ENCODE measurements around the gene GOLT1A. TPM values are rescaled to one million over a fixed set of nuclear protein-coding genes. Genes with fewer than 3 reads are reported as not detected.

The GOLT1A gene
- total RNA-seq, 1 donor from 2014 or later, result 0.50 TPM

- peak overlapping the region; percentile 77 for H3K27ac ChIP-seq (ENCODE audit: low read depth, low read length)
- Mint-ChIP-seq H3K27ac (ENCODE audit: unreplicated experiment) (peak overlapping the region; percentile 66), H3K36me3 (ENCODE audit: low read depth, unreplicated experiment) (peaks cover 2% of the 10 kb centered on the region), H3K4me1 (ENCODE audit: low read depth, unreplicated experiment) (peaks cover 35% of the 10 kb centered on the region), H3K4me3 (ENCODE audit: unreplicated experiment) (no peak overlapping the region), H3K9me3 (ENCODE audit: unreplicated experiment) (no peaks in the 10 kb centered on the region), H3K27me3 (ENCODE audit: low read depth, unreplicated experiment) (peaks cover 2% of the 10 kb centered on the region)
- DNase-seq (ENCODE audit: low read depth) (no peak), FAIRE-seq (no peak)
- H3K4me1 ChIP-seq (ENCODE audit: insufficient read depth, low read length), result peaks cover 39% of the 10 kb centered on the region
- H3K4me2 ChIP-seq (ENCODE audit: low read length), result no peak overlapping the region
- H3K36me3 ChIP-seq (ENCODE audit: insufficient read depth, low read length), result no peaks in the 10 kb centered on the region
- TF ChIP-seq EZH2 (IDR thresholded peaks at IDR 0.05; ENCODE audit: insufficient read depth, low read length), result no peak
- TF ChIP-seq CTCF (IDR thresholded peaks at IDR 0.05; ENCODE audit: insufficient read depth, low read depth, low read length), result no peak
- H3K9ac ChIP-seq (ENCODE audit: low read length), result peak overlapping the region; percentile 43
- no peak overlapping the region for H2AFZ ChIP-seq (ENCODE audit: low read depth, low read length)
- H3K79me2 ChIP-seq (ENCODE audit: insufficient read depth, low read length), result no peaks in the 10 kb centered on the region
- no peaks in the 10 kb centered on the region for H4K20me1 ChIP-seq (ENCODE audit: insufficient read depth, low read length)
- no peak overlapping the region for H3K4me3 ChIP-seq (ENCODE audit: insufficient read depth, low read depth, low read length)
- no peaks in the 10 kb centered on the region for H3K9me3 ChIP-seq (ENCODE audit: insufficient read depth, low read depth, low read length)
- peaks cover 3% of the 10 kb centered on the region for H3K27me3 ChIP-seq (ENCODE audit: insufficient read depth, low read length)
Measured at GRCh38 chr1:204199579-204199978, 14.2 kb downstream of the GOLT1A start.

GRCh38 chr1:204198348-204199340 is 15.1 kb downstream of the GOLT1A start:
- peak overlapping the region; percentile 94 for H3K27ac Mint-ChIP-seq (ENCODE audit: unreplicated experiment)
- H3K4me3 Mint-ChIP-seq (ENCODE audit: unreplicated experiment), result peak overlapping the region; percentile 34
- Histone ChIP-seq H3K36me3 (ENCODE audit: insufficient read depth, low read length) (no peaks in the 10 kb centered on the region), H3K9ac (ENCODE audit: low read length) (peak overlapping the region; percentile 68), H3K4me2 (ENCODE audit: low read length) (peak overlapping the region; percentile 74), H2AFZ (ENCODE audit: low read depth, low read length) (peak overlapping the region; percentile 39), H3K4me1 (ENCODE audit: insufficient read depth, low read length) (peaks cover 39% of the 10 kb centered on the region), H3K27me3 (ENCODE audit: insufficient read depth, low read length) (no peaks in the 10 kb centered on the region), H3K4me3 (ENCODE audit: insufficient read depth, low read depth, low read length) (peak overlapping the region; percentile 18), H3K79me2 (ENCODE audit: insufficient read depth, low read length) (no peaks in the 10 kb centered on the region), H4K20me1 (ENCODE audit: insufficient read depth, low read length) (no peaks in the 10 kb centered on the region), H3K27ac (ENCODE audit: low read depth, low read length) (peak overlapping the region; percentile 77), H3K9me3 (ENCODE audit: insufficient read depth, low read depth, low read length) (no peaks in the 10 kb centered on the region)
- peaks cover 3% of the 10 kb centered on the region for H3K9me3 Mint-ChIP-seq (ENCODE audit: unreplicated experiment)
- peaks cover 6% of the 10 kb centered on the region for H3K27me3 Mint-ChIP-seq (ENCODE audit: low read depth, unreplicated experiment)
- H3K4me1 Mint-ChIP-seq (ENCODE audit: low read depth, unreplicated experiment), result peaks cover 37% of the 10 kb centered on the region
- no peak for FAIRE-seq
- peaks cover 2% of the 10 kb centered on the region for H3K36me3 Mint-ChIP-seq (ENCODE audit: low read depth, unreplicated experiment)
- DNase-seq (ENCODE audit: low read depth), result peak; percentile 81
- TF ChIP-seq CTCF (IDR thresholded peaks at IDR 0.05; ENCODE audit: insufficient read depth, low read depth, low read length) (no peak), EZH2 (IDR thresholded peaks at IDR 0.05; ENCODE audit: insufficient read depth, low read length) (no peak)

All from astrocyte (in vitro differentiated cells and primary cell).